ENCODE data around the gene HES4. TPM values are rescaled to one million over a fixed set of nuclear protein-coding genes. Genes with fewer than 3 reads are reported as not detected.

HES4 gene, protein sequence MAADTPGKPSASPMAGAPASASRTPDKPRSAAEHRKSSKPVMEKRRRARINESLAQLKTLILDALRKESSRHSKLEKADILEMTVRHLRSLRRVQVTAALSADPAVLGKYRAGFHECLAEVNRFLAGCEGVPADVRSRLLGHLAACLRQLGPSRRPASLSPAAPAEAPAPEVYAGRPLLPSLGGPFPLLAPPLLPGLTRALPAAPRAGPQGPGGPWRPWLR
- 0.45 TPM for polyA plus RNA-seq (2012; ENCODE audit: low read depth, missing spikeins)

DNA sequence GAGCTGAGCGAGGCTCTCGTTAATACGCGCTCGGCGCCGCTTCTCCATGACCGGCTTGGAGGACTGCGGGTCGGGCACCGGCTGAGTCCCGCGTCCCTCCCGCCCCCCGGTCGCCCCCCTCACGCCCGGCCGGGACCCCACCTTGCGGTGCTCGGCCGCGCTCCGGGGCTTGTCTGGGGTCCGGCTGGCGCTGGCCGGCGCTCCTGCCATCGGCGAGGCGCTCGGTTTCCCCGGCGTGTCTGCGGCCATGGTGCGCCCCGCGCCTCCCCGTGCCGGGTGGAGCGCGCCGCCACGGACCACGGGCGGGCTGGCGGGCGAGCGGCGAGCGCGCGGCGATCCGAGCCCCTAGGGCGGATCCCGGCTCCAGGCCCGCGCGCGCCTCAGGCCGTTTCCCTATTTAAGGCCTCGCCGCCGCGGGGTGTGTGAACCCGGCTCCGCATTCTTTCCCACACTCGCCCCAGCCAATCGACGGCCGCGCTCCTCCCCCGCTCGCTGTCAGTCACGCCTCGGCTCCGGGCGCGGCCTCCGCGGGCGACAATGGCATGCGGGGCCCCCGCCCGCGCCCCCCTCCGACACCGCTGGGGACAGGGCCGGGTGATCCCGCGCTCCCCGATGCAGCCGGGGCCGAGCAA lies at the start of gene HES4:
TSS of gene HES4 (minus strand) at position 373 of the 632 bp plus-strand sequence. CDS start at position 249, 124 bp downstream.
- FAIRE-seq (peak; percentile 54), DNase-seq (ENCODE audit: insufficient read length, low spot score) (no peak)
- TF ChIP-seq POLR2AphosphoS5 (IDR thresholded peaks at IDR 0.05; ENCODE audit: low read depth, low read length): no peak
- TF ChIP-seq POLR2A (IDR thresholded peaks at IDR 0.05; ENCODE audit: low read depth, low read length): no peak
- TF ChIP-seq POU2F2 (IDR thresholded peaks at IDR 0.05; ENCODE audit: low read depth, low read length): no peak
- TF ChIP-seq PAX5 (IDR thresholded peaks at IDR 0.05; ENCODE audit: insufficient read depth, low read length, severe bottlenecking): no peak
- TF ChIP-seq TAF1 (IDR thresholded peaks at IDR 0.05; ENCODE audit: low read depth, low read length): no peak
- TF ChIP-seq SPI1 (IDR thresholded peaks at IDR 0.05; ENCODE audit: low read depth, low read length): no peak

GRCh38 chr1:1048765-1049164 lies 48.9 kb upstream of the HES4 start:
- DNase-seq (ENCODE audit: insufficient read length, low spot score): no peak
- no peak for FAIRE-seq
- TF ChIP-seq POLR2A (IDR thresholded peaks at IDR 0.05; ENCODE audit: low read depth, low read length) (no peak), POLR2AphosphoS5 (IDR thresholded peaks at IDR 0.05; ENCODE audit: low read depth, low read length) (no peak), POU2F2 (IDR thresholded peaks at IDR 0.05; ENCODE audit: low read depth, low read length) (no peak), PAX5 (IDR thresholded peaks at IDR 0.05; ENCODE audit: insufficient read depth, low read length, severe bottlenecking) (no peak), SPI1 (IDR thresholded peaks at IDR 0.05; ENCODE audit: low read depth, low read length) (no peak), TAF1 (IDR thresholded peaks at IDR 0.05; ENCODE audit: low read depth, low read length) (no peak)

DNA sequence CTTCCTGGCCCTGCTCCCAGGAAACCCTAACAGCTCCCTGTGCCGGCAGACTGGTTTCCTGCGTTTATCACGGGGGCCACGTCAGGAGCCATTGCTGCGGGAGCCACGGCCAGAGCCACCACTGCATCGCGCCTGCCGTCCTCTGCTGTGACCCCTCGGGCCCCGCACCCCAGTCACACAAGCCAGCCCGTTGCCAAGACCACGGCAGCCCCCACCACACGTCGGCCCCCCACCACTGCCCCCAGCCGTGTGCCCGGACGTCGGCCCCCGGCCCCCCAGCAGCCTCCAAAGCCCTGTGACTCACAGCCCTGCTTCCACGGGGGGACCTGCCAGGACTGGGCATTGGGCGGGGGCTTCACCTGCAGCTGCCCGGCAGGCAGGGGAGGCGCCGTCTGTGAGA lies 48.1 kb upstream of the HES4 start:
- DNase-seq (ENCODE audit: insufficient read length, low spot score) (no peak), FAIRE-seq (no peak)
- TF ChIP-seq POLR2A (IDR thresholded peaks at IDR 0.05; ENCODE audit: low read depth, low read length): no peak
- TF ChIP-seq POLR2AphosphoS5 (IDR thresholded peaks at IDR 0.05; ENCODE audit: low read depth, low read length): no peak
- no peak for TF ChIP-seq POU2F2 (IDR thresholded peaks at IDR 0.05; ENCODE audit: low read depth, low read length)
- TF ChIP-seq PAX5 (IDR thresholded peaks at IDR 0.05; ENCODE audit: insufficient read depth, low read length, severe bottlenecking): no peak
- no peak for TF ChIP-seq TAF1 (IDR thresholded peaks at IDR 0.05; ENCODE audit: low read depth, low read length)
- no peak for TF ChIP-seq SPI1 (IDR thresholded peaks at IDR 0.05; ENCODE audit: low read depth, low read length)

GRCh38 chr1:1047407-1047806 lies 47.5 kb upstream of the HES4 start:
- FAIRE-seq (no peak), DNase-seq (ENCODE audit: insufficient read length, low spot score) (no peak)
- no peak for TF ChIP-seq POU2F2 (IDR thresholded peaks at IDR 0.05; ENCODE audit: low read depth, low read length)
- no peak for TF ChIP-seq POLR2A (IDR thresholded peaks at IDR 0.05; ENCODE audit: low read depth, low read length)
- TF ChIP-seq POLR2AphosphoS5 (IDR thresholded peaks at IDR 0.05; ENCODE audit: low read depth, low read length): no peak
- TF ChIP-seq PAX5 (IDR thresholded peaks at IDR 0.05; ENCODE audit: insufficient read depth, low read length, severe bottlenecking): no peak
- TF ChIP-seq TAF1 (IDR thresholded peaks at IDR 0.05; ENCODE audit: low read depth, low read length): no peak
- TF ChIP-seq SPI1 (IDR thresholded peaks at IDR 0.05; ENCODE audit: low read depth, low read length): no peak

GRCh38 chr1:1046767-1047166 lies 46.9 kb upstream of the HES4 start:
- FAIRE-seq (no peak), DNase-seq (ENCODE audit: insufficient read length, low spot score) (no peak)
- TF ChIP-seq TAF1 (IDR thresholded peaks at IDR 0.05; ENCODE audit: low read depth, low read length): no peak
- no peak for TF ChIP-seq SPI1 (IDR thresholded peaks at IDR 0.05; ENCODE audit: low read depth, low read length)
- no peak for TF ChIP-seq POLR2A (IDR thresholded peaks at IDR 0.05; ENCODE audit: low read depth, low read length)
- no peak for TF ChIP-seq PAX5 (IDR thresholded peaks at IDR 0.05; ENCODE audit: insufficient read depth, low read length, severe bottlenecking)
- TF ChIP-seq POU2F2 (IDR thresholded peaks at IDR 0.05; ENCODE audit: low read depth, low read length): no peak
- no peak for TF ChIP-seq POLR2AphosphoS5 (IDR thresholded peaks at IDR 0.05; ENCODE audit: low read depth, low read length)

DNA sequence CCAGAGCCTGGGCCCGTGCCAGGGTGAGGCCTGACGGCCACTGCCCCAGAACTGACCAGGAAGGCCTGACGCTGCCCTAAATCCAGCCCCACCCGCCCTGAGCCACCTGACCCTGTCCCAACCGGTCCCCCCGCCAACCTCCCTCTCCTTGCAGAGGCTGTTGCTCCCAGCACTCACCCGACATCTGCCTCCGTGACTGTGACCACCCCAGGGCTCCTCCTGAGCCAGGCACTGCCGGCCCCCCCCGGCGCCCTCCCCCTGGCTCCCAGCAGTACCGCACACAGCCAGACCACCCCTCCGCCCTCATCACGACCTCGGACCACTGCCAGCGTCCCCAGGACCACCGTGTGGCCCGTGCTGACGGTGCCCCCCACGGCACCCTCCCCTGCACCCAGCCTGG lies 46.3 kb upstream of the HES4 start:
- FAIRE-seq (no peak), DNase-seq (ENCODE audit: insufficient read length, low spot score) (no peak)
- TF ChIP-seq SPI1 (IDR thresholded peaks at IDR 0.05; ENCODE audit: low read depth, low read length) (no peak), POU2F2 (IDR thresholded peaks at IDR 0.05; ENCODE audit: low read depth, low read length) (no peak), PAX5 (IDR thresholded peaks at IDR 0.05; ENCODE audit: insufficient read depth, low read length, severe bottlenecking) (no peak), POLR2A (IDR thresholded peaks at IDR 0.05; ENCODE audit: low read depth, low read length) (no peak), TAF1 (IDR thresholded peaks at IDR 0.05; ENCODE audit: low read depth, low read length) (no peak), POLR2AphosphoS5 (IDR thresholded peaks at IDR 0.05; ENCODE audit: low read depth, low read length) (no peak)

- no peak for DNase-seq (ENCODE audit: insufficient read length, low spot score)
- TF ChIP-seq TAF1 (IDR thresholded peaks at IDR 0.05; ENCODE audit: low read depth, low read length) (no peak), POLR2A (IDR thresholded peaks at IDR 0.05; ENCODE audit: low read depth, low read length) (no peak), SPI1 (IDR thresholded peaks at IDR 0.05; ENCODE audit: low read depth, low read length) (no peak), POLR2AphosphoS5 (IDR thresholded peaks at IDR 0.05; ENCODE audit: low read depth, low read length) (no peak)
- no peak for FAIRE-seq
Observed at GRCh38 chr1:1045129-1045528, 45.2 kb upstream of the HES4 start.

- DNase-seq (ENCODE audit: insufficient read length, low spot score): no peak
- TF ChIP-seq PAX5 (IDR thresholded peaks at IDR 0.05; ENCODE audit: insufficient read depth, low read length, severe bottlenecking): no peak
- TF ChIP-seq POLR2A (IDR thresholded peaks at IDR 0.05; ENCODE audit: low read depth, low read length): no peak
- no peak for TF ChIP-seq TAF1 (IDR thresholded peaks at IDR 0.05; ENCODE audit: low read depth, low read length)
- no peak for TF ChIP-seq SPI1 (IDR thresholded peaks at IDR 0.05; ENCODE audit: low read depth, low read length)
- no peak for TF ChIP-seq POU2F2 (IDR thresholded peaks at IDR 0.05; ENCODE audit: low read depth, low read length)
- TF ChIP-seq POLR2AphosphoS5 (IDR thresholded peaks at IDR 0.05; ENCODE audit: low read depth, low read length): no peak
- no peak for FAIRE-seq
Observed at GRCh38 chr1:1044455-1045078, 44.7 kb upstream of the HES4 start.

DNA sequence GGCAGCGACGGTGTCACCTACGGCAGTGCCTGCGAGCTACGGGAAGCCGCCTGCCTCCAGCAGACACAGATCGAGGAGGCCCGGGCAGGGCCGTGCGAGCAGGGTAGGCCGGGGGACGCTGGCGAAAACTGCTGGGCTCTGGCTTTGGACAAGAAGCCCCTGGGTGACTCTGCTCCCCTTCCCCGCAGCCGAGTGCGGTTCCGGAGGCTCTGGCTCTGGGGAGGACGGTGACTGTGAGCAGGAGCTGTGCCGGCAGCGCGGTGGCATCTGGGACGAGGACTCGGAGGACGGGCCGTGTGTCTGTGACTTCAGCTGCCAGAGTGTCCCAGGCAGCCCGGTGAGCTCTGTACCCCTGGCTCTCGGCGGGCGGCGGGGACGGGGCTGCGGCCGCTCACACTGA lies 44.0 kb upstream of the HES4 start:
- TF ChIP-seq TAF1 (IDR thresholded peaks at IDR 0.05; ENCODE audit: low read depth, low read length): no peak
- no peak for TF ChIP-seq POLR2A (IDR thresholded peaks at IDR 0.05; ENCODE audit: low read depth, low read length)
- no peak for TF ChIP-seq POU2F2 (IDR thresholded peaks at IDR 0.05; ENCODE audit: low read depth, low read length)
- TF ChIP-seq PAX5 (IDR thresholded peaks at IDR 0.05; ENCODE audit: insufficient read depth, low read length, severe bottlenecking): no peak

More for the DNA sequence above, 44.0 kb upstream of the HES4 start:
- DNase-seq (ENCODE audit: insufficient read length, low spot score) (no peak), FAIRE-seq (no peak)
